Measurements from ENCODE around the gene POLR3B.
"Not testable (repeated sequence)": the region's sequence is repeated elsewhere in the genome, so short reads cannot be mapped to it uniquely, and the experiment has no call there.

The POLR3B gene

DNA sequence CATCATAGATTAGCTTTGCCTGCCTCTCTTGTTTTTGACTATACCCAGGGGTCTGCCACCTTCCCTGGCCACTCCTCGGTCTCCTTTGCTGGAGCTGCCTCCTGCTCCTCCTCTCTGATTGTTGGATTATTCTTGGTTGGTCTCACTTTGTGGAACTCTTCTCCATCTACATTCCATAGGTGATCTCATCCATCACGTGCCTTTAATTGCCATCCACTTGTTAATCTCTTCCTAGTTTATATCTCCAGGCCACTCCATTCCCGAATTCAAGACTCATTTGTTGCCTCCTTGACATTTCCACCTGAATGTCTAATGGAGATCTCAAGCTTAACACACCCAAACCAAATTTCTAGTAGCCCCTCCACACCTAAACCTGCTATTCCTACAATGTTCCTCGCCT lies 5.4 kb downstream of the POLR3B start:
- Mint-ChIP-seq H3K27ac (no peak overlapping the region), H3K9me3 (no peaks in the 10 kb centered on the region), H3K4me1 (peaks cover 9% of the 10 kb centered on the region), H3K36me3 (peaks cover 38% of the 10 kb centered on the region), H3K4me3 (no peak overlapping the region)
- DNase-seq (ENCODE audit: low spot score in 2 of 2): no peak
- no peak for ATAC-seq

DNA sequence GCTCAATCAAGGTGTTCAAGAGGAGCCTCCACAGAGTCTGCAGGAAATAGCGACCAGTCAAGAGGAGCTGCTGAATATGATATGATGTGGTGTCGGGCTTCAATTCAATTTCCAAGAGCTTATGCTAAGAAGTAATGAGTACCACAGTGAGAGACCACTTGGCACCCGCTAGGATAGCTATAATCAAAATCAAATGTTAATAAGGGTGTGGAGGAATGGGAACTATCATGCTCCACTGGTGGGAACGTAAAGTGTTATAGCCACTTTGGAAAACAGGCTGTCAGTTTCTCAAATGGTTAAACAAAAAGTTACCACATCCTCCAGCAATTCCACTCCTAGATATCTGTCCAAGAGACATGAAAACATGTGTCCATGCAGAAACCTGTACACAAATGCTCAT lies 6.7 kb downstream of the POLR3B start:
- Mint-ChIP-seq H3K9me3 (no peaks in the 10 kb centered on the region), H3K27ac (no peak overlapping the region), H3K36me3 (peaks cover 39% of the 10 kb centered on the region), H3K4me3 (no peak overlapping the region), H3K4me1 (no peaks in the 10 kb centered on the region)
- ATAC-seq: no peak
- no peak for DNase-seq (ENCODE audit: low spot score in 2 of 2)

DNA sequence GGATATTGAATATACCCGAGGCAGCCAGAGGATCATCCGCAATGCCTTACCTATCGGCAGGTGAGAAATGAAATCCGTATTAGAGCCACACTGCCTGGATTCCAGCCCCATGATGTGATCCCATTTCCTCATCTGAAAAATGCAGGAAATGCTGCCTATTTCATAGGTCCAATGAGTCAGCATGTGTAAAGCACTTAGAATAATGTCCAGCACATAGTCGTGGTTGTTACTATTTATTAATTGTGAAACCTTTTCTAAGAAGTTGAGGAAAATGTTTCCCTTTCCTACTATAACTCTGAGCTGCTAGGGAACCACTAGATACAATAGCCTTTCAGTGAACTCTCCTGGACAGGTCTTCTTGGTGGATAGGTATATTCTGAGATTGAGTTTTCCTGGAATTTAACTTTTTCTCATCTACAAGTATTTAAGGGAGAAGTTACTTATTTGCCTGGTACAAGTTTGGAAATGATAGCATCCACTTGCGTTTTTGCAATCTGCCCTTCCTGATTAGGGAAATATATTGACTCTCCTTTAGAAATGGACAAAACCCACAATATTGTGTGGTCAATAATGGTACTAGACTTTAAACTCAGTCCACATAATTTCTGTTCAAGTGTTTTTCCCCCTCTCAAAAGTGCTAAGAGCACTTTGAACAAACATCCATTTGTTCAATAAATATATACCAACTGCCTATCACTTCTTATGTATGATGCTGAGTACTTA lies 12.2 kb downstream of the POLR3B start:
- DNase-seq (ENCODE audit: low spot score in 2 of 2) (no peak), ATAC-seq (no peak)
- Mint-ChIP-seq H3K27ac (no peak overlapping the region), H3K4me1 (no peaks in the 10 kb centered on the region), H3K4me3 (no peak overlapping the region), H3K9me3 (no peaks in the 10 kb centered on the region), H3K36me3 (peaks cover 63% of the 10 kb centered on the region)

DNA sequence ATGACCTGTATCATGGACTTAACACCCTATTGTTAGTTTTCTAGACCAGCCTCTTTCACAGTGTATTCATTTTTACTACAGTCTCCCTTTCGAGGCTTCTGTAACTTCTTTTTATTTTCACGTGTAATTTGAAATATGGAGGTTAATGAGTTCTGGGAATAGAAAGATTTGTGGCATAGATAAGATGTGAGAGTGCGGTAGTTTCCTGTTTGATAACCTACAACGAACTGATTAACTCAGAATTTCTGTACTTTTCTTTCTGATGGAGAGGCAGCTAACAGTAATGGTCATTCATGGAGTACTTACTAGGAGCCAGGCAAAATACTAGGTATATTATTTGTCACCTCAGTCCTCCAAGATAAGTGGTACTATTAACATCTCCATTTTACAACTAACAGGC lies 21.2 kb downstream of the POLR3B start:
- peak overlapping the region; percentile 23 for H3K27ac Mint-ChIP-seq
- ATAC-seq: no peak
- peaks cover 8% of the 10 kb centered on the region for H3K4me1 Mint-ChIP-seq
- DNase-seq (ENCODE audit: low spot score in 2 of 2): no peak
- H3K4me3 Mint-ChIP-seq: no peak overlapping the region
- H3K9me3 Mint-ChIP-seq: no peaks in the 10 kb centered on the region
- H3K36me3 Mint-ChIP-seq: peaks cover 40% of the 10 kb centered on the region

DNA sequence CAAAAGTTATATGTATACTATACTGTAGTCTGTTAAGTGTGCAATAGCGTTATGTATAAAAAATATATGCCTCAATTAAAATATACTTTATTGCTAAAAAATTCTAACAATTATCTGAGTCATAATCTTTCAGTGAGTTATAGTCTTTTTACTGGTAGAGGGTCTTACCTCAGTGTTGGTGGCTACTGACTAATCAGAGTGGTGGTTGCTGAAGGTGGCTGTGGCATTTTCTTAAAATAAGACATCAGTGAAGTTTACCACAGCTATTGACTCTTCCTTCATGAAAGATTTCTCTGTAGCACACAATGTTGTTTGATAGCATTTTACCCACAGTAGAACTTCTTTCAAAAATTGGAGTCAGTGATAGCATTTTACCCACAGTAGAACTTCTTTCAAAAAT lies 23.4 kb downstream of the POLR3B start:
- Mint-ChIP-seq H3K36me3 (peaks cover 41% of the 10 kb centered on the region), H3K4me3 (no peak overlapping the region), H3K4me1 (peaks cover 8% of the 10 kb centered on the region), H3K27ac (no peak overlapping the region), H3K9me3 (no peaks in the 10 kb centered on the region)
- no peak for DNase-seq (ENCODE audit: low spot score in 2 of 2)
- ATAC-seq: peak; percentile 67

DNA sequence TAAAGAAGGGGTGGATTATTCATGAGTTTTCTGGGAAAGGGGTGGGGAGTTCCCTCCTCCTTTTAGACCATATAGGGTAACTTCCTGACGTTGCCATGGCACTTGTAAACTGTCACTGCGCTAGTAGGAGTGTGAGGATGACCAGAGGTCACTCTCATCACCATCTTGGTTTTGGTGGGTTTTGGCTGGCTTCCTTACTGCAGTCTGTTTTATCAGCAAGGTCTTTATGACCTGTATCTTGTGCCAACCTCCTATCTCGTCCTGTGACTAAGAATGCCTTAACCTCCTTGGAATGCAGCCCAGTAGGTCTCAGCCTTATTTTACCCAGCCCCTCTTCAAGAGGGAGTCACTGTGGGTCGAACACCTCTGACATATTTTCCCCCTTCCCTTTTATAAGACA lies 24.3 kb downstream of the POLR3B start:
- not testable (repeated sequence) for H3K4me3 Mint-ChIP-seq; H3K4me1 Mint-ChIP-seq; H3K27ac Mint-ChIP-seq; ATAC-seq; H3K9me3 Mint-ChIP-seq; DNase-seq (ENCODE audit: low spot score in 2 of 2)
- H3K36me3 Mint-ChIP-seq: peaks cover 32% of the 10 kb centered on the region

DNA sequence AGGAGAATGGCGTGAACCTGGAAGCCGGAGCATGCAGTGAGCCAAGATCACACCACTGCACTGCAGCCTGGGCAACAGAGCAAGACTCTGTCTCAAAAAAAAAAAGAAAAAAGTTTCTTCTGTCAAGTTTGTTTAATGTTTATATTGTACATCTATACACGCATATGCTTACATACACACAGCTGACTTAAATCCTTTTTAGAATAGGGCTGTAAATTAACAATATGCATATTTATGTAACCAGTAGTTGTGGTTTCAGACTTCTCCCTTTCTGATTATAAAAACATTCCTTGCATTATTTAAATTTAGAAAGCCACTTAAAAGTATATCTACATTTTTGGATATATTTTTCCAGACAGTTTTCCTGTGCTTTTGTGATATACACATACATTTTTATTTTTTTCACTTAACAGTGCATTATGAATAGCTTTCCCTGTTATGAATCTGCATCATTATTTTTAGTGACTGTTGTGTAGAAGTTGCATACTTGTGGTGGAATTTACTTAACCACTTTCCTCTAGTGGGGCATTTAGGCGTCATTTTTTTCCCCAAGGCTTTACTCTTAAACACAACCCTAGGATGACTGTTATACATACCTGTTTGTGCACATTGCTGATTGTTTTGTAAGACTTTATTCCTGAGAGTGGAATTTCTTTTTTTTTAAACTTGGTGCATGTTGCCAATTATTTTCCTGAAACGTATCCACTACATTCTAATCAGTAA lies 29.4 kb downstream of the POLR3B start:
- Mint-ChIP-seq H3K4me3 (no peak overlapping the region), H3K4me1 (no peaks in the 10 kb centered on the region), H3K27ac (no peak overlapping the region), H3K36me3 (peaks cover 12% of the 10 kb centered on the region), H3K9me3 (no peaks in the 10 kb centered on the region)
- no peak for DNase-seq (ENCODE audit: low spot score in 2 of 2)
- no peak for ATAC-seq

DNA sequence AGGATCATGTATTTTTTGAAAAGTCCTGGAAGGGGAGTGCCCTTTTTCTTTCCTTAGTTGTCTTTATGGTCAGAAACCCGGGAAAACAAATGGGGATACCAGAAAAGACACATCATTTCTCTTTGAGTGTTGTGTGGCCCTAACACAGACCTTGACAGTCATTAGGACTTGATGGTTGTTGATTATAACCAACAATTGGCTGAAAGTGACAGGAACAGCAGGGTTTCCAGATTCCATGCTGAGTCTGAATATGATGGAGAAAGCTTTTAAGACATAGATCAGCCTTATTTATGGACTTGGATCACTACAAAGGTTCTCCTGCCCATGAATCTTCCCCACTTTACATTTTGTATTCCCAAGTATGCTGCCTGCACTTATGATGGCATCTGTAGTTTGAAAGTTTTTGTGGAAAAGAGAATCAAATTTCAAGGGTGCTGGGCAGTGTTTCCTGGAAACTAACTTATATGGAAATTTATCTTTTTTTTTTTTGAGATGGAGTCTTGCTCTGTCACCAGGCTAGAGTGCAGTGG lies 30.4 kb downstream of the POLR3B start:
- no peaks in the 10 kb centered on the region for H3K9me3 Mint-ChIP-seq
- peaks cover 14% of the 10 kb centered on the region for H3K36me3 Mint-ChIP-seq
- H3K4me1 Mint-ChIP-seq: no peaks in the 10 kb centered on the region
- no peak overlapping the region for H3K27ac Mint-ChIP-seq
- DNase-seq (ENCODE audit: low spot score in 2 of 2) (no peak), ATAC-seq (no peak)
- H3K4me3 Mint-ChIP-seq: no peak overlapping the region

DNA sequence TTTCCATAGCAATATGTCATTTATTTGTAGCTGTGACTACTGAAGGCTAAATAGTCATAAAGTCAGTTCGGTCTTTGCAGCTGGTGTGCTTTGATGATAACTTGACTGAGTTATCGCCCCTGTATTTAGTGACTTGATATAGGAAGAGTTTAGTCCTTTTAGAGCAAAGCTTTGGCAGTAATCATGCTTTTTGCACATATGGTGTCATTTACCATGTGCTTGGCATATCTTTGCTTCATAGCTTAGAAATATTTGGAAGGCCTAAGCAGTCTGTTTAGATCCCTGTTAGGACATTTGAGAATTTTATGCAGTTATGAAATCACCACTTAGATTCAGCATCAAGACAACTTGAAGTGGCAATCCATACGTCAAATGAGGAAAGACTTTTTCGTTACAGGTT lies 31.6 kb downstream of the POLR3B start:
- Mint-ChIP-seq H3K36me3 (peaks cover 14% of the 10 kb centered on the region), H3K9me3 (no peaks in the 10 kb centered on the region)
- ATAC-seq: no peak

DNA sequence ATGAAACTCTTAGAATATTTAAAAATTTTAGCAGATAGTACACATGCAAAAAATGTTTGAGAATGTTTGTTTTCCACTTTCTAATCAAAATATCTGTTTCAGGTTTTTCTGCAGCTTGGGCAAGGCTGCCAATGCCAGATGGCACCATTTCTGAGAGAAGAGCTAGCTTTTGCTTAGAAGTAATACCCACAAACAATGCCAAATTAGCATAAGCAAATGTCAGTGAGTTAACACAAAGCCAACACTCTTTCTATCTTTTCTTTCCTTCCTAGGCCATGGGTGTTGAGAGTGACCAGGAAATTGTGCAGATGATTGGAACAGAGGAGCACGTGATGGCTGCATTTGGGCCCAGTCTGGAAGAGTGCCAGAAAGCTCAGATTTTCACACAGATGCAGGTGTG lies 35.2 kb downstream of the POLR3B start:
- no peaks in the 10 kb centered on the region for H3K4me1 Mint-ChIP-seq
- no peak overlapping the region for H3K27ac Mint-ChIP-seq
- no peaks in the 10 kb centered on the region for H3K9me3 Mint-ChIP-seq

More for the DNA sequence above, 31.6 kb downstream of the POLR3B start:
- Mint-ChIP-seq H3K4me3 (no peak overlapping the region), H3K27ac (no peak overlapping the region), H3K4me1 (no peaks in the 10 kb centered on the region)
- DNase-seq (ENCODE audit: low spot score in 2 of 2): no peak

DNA sequence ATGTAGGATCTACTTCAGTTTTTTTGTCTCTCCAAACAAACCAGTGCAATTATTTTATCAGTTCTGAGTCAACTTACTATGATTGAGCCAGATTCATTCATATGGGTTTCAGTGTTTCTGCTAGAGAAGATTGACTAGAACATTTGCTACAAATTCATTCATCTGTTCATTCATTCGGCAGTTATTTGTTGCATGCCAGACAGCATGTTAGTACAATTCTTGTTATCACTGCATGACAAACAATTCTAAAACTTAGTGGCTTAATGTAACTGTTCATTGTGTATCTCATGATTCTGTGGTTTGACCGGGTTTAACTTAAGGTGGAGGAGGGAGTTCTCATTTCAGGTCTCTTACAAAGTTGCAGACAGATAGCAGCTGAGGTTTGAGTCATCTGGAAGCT lies 52.3 kb downstream of the POLR3B start:
- peak; percentile 56 for ATAC-seq
- peaks cover 49% of the 10 kb centered on the region for H3K36me3 Mint-ChIP-seq
- H3K27ac Mint-ChIP-seq: no peak overlapping the region
- H3K4me1 Mint-ChIP-seq: no peaks in the 10 kb centered on the region
- DNase-seq (ENCODE audit: low spot score in 2 of 2): no peak
- no peaks in the 10 kb centered on the region for H3K9me3 Mint-ChIP-seq
- H3K4me3 Mint-ChIP-seq: no peak overlapping the region

More for the DNA sequence above, 35.2 kb downstream of the POLR3B start:
- H3K36me3 Mint-ChIP-seq: peaks cover 17% of the 10 kb centered on the region
- no peak overlapping the region for H3K4me3 Mint-ChIP-seq
- ATAC-seq (no peak), DNase-seq (ENCODE audit: low spot score in 2 of 2) (no peak)

DNA sequence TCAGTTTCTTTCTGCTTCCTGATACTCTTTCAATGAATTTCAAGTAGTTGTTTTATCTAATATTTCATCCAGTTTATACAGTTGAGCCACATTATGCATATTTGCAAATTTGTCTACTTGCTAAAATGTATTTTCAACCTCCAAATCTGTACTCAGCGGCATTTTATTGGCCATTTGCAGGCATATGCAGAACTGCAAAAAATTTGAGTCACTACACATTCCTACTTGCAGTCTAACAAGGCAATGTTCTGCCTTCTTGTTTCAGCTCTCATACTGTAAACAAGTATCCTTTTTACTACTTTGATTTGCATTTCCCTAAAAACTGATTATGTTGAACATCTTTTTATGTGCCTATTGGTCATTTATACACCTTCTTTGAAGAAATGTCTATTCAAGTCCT lies 55.0 kb downstream of the POLR3B start:
- Mint-ChIP-seq H3K36me3 (peaks cover 54% of the 10 kb centered on the region), H3K27ac (no peak overlapping the region), H3K4me1 (no peaks in the 10 kb centered on the region), H3K4me3 (no peak overlapping the region), H3K9me3 (no peaks in the 10 kb centered on the region)
- DNase-seq (ENCODE audit: low spot score in 2 of 2) (no peak), ATAC-seq (no peak)

DNA sequence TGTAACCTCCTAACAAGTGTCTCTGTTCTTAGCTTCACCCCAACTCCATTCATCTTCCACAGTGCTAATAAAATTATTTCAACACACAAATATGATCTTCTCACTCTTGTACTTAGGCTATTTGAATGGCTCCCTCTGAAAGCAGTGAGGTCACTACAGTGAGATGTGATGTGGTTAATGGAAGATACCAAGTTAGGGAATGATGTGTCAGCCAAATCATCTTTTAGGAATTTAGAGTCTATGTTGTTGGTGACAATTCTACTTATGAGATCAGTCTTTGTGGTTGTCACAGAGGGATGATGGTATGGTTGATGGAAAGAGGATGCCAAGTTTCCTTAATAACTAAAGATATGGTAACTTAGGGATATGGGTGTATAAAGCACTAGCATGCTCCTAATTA lies 57.6 kb downstream of the POLR3B start:
- DNase-seq (ENCODE audit: low spot score in 2 of 2) (no peak), ATAC-seq (no peak)
- Mint-ChIP-seq H3K27ac (no peak overlapping the region), H3K4me3 (no peak overlapping the region), H3K4me1 (no peaks in the 10 kb centered on the region), H3K9me3 (no peaks in the 10 kb centered on the region), H3K36me3 (peaks cover 49% of the 10 kb centered on the region)

DNA sequence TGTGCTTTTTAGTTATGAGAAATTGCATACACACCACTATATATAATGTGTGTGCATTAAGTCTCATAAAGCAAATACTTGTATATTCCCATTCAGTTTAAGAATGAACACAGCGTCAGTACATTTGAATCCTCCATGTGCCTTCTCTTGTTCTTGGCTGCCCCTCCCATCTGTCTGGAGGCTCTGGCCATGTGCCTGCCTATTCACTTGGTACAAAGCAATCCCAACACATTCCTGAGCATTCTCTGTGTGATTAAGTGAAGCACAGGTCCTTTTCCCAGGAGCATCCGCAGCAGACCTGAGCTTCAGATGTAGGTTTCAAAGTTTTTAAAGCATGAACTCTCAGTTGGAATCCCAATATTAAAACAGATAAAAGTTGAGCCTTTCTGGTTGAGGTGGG lies 58.7 kb downstream of the POLR3B start:
- DNase-seq (ENCODE audit: low spot score in 2 of 2) (no peak), ATAC-seq (no peak)
- Mint-ChIP-seq H3K9me3 (no peaks in the 10 kb centered on the region), H3K4me1 (no peaks in the 10 kb centered on the region), H3K36me3 (peaks cover 37% of the 10 kb centered on the region), H3K27ac (no peak overlapping the region), H3K4me3 (no peak overlapping the region)

DNA sequence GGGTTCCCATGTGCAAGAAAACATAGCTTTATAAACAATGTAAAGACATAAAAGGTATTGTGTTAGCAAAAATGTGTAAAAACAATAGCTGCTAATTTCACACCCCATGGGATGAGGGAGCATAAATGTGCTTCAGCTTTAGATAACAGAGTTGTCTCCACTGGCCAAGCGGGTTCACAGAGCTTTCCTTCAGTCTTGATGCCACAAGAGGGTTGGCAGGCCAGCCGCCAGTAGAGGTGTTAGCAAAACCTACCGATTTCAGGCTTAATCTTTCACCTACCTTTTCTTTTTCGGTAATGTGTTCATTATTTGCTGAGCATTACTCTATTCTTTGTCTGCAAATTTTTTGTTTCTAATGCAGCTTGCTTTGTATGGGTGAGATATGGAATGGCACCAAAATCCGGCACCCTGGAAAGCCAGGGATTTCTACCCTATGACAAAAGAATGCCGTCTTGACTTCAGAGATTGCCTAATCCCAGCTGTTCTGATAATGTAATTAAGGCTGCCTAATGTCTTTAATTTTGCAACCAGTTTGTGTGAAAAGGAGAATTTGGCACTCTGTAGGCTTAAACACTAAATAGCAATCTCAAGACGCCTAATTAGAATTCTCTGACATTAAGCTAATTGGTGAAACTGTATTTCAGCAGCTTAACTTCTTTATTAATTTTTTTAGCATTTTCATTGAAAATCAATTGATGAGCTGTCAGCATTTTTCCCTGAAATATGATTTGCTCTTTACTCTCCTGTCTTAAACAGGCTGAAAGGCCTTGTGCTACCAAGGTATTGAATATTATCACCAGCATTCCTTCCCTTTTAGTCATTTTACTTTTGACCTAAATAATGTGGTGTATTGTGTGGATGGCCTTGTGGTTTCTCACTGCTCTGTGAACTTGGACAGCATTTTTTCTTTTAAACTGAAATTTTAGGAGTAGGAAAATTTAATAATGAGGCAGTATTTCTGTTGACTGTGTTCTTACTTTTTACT lies 60.7 kb downstream of the POLR3B start:
- H3K4me1 Mint-ChIP-seq: no peaks in the 10 kb centered on the region
- peaks cover 19% of the 10 kb centered on the region for H3K36me3 Mint-ChIP-seq

More for the DNA sequence above, 60.7 kb downstream of the POLR3B start:
- Mint-ChIP-seq H3K27ac (no peak overlapping the region), H3K9me3 (no peaks in the 10 kb centered on the region), H3K4me3 (no peak overlapping the region)
- DNase-seq (ENCODE audit: low spot score in 2 of 2) (no peak), ATAC-seq (no peak)
